H1 (cell line): ENCODE measurements around the gene ETV2.

Experiments
- CHD1 ChIP-seq: IDR thresholded peaks from 2 replicates; pipeline ENCODE4 v1.6.1; 2012; ENCODE audit warnings: low read depth, low read length, improper control_type of control experiment
- CTCF ChIP-seq, 3 experiments: IDR thresholded peaks; 1 replicate in 2 of 3; 2 replicates in 1 of 3; pipeline versions ENCODE4 v1.5.1 to v1.6.1; 2011; ENCODE audit warnings: low read length in 3 of 3, mild to moderate bottlenecking in 3 of 3, inconsistent platforms in 2 of 3, low read depth in 1 of 3, moderate library complexity in 1 of 3; ENCODE audit not compliant: insufficient read depth in 1 of 3; ENCODE audit errors: control extremely low read depth in 1 of 3
- EZH2 ChIP-seq: fragments of 200-600 bp; sonication (generic); IDR thresholded peaks from 2 replicates; pipeline ENCODE4 v1.7.1; 2012; ENCODE audit warnings: low read depth, mild to moderate bottlenecking, moderate library complexity, low read length, inconsistent platforms; ENCODE audit not compliant: severe bottlenecking
- JUND ChIP-seq: IDR thresholded peaks from 2 replicates; pipeline ENCODE4 v1.6.1; 2011; ENCODE audit warnings: mild to moderate bottlenecking, improper control_type of control experiment, low read length
- POLR2A ChIP-seq, 2 experiments: IDR thresholded peaks; 1 replicate in 1 of 2; 2 replicates in 1 of 2; pipeline ENCODE4 v1.6.1; 2011; ENCODE audit warnings: low read depth in 2 of 2, low read length in 2 of 2, mild to moderate bottlenecking in 2 of 2; ENCODE audit errors: control extremely low read depth in 1 of 2
- RAD21 ChIP-seq, 2 experiments: IDR thresholded peaks in 1 of 2; conservative IDR thresholded peaks in 1 of 2; 2 replicates each; pipeline ENCODE4 v1.6.1; 2011; ENCODE audit warnings: low read depth in 2 of 2, low read length in 2 of 2, improper control_type of control experiment in 1 of 2, inconsistent platforms in 1 of 2, mild to moderate bottlenecking in 1 of 2, moderate library complexity in 1 of 2
- SIRT6 ChIP-seq: IDR thresholded peaks from one replicate; pipeline ENCODE4 v1.7.1; 2012; ENCODE audit warnings: low read length, inconsistent platforms
- SRF ChIP-seq: IDR thresholded peaks from 2 replicates; pipeline ENCODE4 v1.6.1; 2011; ENCODE audit warnings: mild to moderate bottlenecking, low read depth, low read length, moderate library complexity
- SUZ12 ChIP-seq: fragments of 200-600 bp; sonication (generic); IDR thresholded peaks from 2 replicates; pipeline ENCODE4 v1.6.1; 2012; ENCODE audit warnings: mild to moderate bottlenecking, inconsistent platforms, low read length, moderate library complexity, mixed read lengths
- TAF1 ChIP-seq: IDR thresholded peaks from 2 replicates; pipeline ENCODE4 v1.6.1; 2011; ENCODE audit warnings: mild to moderate bottlenecking, low read depth, low read length

- no peak for TF ChIP-seq RAD21 (IDR thresholded peaks at IDR 0.05 in 1 of 2, conservative IDR thresholded peaks at IDR 0.05 in 1 of 2; ENCODE audit: low read depth in 2 of 2, low read length in 2 of 2)
- TF ChIP-seq TAF1 = no peak
- no peak for TF ChIP-seq JUND
- TF ChIP-seq CTCF (IDR thresholded peaks at IDR 0.05; ENCODE audit: control extremely low read depth in 1 of 3, insufficient read depth in 1 of 3, low read depth in 1 of 3, low read length in 3 of 3) = no peak
- TF ChIP-seq EZH2 = no peak
- TF ChIP-seq SIRT6 = no peak
- TF ChIP-seq SUZ12 = no peak
- TF ChIP-seq CHD1 = no peak
- no peak for TF ChIP-seq SRF
- TF ChIP-seq POLR2A (IDR thresholded peaks at IDR 0.05; ENCODE audit: control extremely low read depth in 1 of 2, low read depth in 2 of 2, low read length in 2 of 2) = no peak; a peak in 1 of 3 replicates
Observed at GRCh38 chr19:35673121-35673804, 31.7 kb downstream of the ETV2 start.
